ENCODE results near the gene NCAPD2.

Gene NCAPD2, protein sequence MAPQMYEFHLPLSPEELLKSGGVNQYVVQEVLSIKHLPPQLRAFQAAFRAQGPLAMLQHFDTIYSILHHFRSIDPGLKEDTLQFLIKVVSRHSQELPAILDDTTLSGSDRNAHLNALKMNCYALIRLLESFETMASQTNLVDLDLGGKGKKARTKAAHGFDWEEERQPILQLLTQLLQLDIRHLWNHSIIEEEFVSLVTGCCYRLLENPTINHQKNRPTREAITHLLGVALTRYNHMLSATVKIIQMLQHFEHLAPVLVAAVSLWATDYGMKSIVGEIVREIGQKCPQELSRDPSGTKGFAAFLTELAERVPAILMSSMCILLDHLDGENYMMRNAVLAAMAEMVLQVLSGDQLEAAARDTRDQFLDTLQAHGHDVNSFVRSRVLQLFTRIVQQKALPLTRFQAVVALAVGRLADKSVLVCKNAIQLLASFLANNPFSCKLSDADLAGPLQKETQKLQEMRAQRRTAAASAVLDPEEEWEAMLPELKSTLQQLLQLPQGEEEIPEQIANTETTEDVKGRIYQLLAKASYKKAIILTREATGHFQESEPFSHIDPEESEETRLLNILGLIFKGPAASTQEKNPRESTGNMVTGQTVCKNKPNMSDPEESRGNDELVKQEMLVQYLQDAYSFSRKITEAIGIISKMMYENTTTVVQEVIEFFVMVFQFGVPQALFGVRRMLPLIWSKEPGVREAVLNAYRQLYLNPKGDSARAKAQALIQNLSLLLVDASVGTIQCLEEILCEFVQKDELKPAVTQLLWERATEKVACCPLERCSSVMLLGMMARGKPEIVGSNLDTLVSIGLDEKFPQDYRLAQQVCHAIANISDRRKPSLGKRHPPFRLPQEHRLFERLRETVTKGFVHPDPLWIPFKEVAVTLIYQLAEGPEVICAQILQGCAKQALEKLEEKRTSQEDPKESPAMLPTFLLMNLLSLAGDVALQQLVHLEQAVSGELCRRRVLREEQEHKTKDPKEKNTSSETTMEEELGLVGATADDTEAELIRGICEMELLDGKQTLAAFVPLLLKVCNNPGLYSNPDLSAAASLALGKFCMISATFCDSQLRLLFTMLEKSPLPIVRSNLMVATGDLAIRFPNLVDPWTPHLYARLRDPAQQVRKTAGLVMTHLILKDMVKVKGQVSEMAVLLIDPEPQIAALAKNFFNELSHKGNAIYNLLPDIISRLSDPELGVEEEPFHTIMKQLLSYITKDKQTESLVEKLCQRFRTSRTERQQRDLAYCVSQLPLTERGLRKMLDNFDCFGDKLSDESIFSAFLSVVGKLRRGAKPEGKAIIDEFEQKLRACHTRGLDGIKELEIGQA (N-terminal part only)

DNA sequence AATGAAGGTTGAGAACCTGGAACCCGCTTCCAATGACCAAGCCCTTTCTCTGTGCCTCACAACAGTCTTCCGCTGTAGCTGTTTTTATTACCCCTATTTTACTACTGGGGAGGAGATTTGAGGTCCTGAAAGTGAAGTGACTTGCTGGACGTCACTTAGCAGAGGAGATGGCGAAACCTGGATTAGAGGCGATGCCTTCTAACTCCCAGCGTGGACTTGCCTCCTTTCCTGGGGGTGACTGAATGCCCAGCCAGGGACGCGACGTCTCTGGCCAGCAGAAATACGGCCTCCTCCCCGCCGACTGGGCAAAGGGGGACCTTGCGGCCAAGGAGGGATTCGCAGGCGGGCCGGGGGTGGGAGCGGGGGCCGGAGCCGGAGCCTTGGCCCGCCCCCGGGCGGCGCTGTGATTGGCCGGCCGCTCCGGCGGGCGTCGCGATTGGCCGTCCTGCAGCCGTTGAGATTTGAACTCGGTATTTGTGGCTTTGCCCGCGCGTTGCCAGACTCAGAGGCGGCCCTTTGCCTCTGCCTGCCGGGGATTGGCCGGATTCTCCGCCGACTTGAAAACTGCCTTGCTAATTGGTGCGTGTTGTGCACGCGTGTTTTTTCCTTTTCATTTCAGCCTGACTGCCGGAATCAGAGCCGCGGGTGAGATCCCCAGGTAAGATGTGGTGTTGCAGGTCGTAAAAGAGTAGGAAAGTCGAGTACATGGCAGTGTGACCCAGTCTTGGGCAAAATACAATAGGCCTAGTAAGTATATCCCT lies at the start of gene NCAPD2:
Gene NCAPD2, plus strand, starts transcription at position 606 of the 761 bp plus-strand sequence. CDS start 997 bp downstream, outside the sequence.
- DNase-seq = peak; percentile 87 to 94

DNA sequence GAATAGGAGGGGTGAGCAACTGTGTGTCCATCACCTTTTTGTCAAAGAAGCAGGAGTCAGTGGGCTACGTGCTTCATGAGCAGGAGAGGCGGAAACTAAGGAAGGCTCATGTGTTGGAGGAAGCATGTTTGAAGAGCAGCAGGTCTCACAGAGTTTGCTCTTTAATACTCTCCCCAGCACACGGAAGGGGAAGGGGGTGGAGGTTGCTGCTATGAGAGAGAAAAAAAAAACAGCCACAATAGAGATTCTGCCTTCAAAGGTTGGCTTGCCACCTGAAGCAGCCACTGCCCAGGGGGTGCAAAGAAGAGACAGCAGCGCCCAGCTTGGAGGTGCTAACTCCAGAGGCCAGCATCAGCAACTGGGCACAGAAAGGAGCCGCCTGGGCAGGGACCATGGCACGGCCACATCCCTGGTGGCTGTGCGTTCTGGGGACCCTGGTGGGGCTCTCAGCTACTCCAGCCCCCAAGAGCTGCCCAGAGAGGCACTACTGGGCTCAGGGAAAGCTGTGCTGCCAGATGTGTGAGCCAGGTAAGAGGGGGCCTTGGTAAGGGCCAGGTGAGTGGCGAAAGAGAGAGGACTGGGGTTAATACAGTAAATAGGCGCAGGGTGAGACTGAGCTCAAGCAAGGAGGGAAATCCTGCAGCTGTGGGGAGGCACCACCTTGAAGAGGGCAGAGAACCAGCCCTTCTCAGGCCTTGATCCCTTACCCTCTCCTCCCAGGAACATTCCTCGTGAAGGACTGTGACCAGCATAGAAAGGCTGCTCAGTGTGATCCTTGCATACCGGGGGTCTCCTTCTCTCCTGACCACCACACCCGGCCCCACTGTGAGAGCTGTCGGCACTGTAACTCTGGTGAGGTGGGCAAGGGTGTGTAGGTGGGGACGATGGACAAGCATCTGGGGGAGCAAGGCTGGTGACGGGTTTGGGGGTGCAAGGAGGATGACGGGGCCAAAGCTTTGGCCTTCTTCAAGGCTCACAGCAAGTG lies 48.9 kb upstream of the NCAPD2 start, which contains the start of gene CD27:
Gene CD27, plus strand, starts transcription at position 252 of the 985 bp plus-strand sequence. Its CDS starts 141 bp downstream, at position 393.
- no peak for DNase-seq

DNA sequence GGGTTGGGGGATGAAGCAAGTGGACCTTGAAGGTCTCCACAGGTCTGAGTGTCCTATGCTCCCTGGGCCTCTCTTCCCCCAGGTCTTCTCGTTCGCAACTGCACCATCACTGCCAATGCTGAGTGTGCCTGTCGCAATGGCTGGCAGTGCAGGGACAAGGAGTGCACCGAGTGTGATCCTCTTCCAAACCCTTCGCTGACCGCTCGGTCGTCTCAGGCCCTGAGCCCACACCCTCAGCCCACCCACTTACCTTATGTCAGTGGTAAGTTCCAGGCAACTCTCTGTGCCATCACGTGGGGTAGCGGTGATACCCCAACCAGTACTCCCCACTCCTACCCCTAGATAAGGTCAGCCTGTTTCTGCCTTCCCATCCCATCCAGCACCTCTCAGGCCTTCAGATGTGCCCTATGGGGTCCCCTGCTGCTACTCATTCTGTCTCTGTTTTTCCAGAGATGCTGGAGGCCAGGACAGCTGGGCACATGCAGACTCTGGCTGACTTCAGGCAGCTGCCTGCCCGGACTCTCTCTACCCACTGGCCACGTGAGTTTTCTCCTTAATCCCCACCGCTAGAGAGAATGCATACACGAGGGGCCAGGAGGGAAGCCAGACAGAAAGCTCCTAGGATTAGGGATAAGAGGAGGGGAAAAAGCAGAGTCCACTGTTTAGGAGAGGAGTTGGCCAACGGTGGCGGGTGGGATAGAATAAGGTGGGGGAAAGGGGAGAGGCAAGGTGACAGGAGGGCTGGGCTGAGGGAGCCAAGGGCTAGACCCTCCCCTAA lies 43.6 kb upstream of the NCAPD2 start:
- no peak for DNase-seq

DNA sequence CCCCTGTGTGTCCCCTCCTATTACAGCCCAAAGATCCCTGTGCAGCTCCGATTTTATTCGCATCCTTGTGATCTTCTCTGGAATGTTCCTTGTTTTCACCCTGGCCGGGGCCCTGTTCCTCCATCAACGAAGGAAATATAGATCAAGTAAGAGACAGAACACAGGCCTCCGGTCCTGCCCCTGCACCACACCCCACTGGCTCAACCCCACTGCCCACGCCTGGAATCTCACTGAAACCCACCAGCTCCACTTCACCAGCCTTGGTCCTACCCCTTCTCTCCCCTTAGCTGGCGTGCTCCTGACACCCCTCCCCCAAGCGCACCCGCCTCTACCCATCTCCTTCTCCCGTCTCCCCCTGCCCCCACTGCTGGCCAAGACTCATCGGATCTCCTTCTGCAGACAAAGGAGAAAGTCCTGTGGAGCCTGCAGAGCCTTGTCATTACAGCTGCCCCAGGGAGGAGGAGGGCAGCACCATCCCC lies 43.0 kb upstream of the NCAPD2 start:
- no peak for DNase-seq

DNA sequence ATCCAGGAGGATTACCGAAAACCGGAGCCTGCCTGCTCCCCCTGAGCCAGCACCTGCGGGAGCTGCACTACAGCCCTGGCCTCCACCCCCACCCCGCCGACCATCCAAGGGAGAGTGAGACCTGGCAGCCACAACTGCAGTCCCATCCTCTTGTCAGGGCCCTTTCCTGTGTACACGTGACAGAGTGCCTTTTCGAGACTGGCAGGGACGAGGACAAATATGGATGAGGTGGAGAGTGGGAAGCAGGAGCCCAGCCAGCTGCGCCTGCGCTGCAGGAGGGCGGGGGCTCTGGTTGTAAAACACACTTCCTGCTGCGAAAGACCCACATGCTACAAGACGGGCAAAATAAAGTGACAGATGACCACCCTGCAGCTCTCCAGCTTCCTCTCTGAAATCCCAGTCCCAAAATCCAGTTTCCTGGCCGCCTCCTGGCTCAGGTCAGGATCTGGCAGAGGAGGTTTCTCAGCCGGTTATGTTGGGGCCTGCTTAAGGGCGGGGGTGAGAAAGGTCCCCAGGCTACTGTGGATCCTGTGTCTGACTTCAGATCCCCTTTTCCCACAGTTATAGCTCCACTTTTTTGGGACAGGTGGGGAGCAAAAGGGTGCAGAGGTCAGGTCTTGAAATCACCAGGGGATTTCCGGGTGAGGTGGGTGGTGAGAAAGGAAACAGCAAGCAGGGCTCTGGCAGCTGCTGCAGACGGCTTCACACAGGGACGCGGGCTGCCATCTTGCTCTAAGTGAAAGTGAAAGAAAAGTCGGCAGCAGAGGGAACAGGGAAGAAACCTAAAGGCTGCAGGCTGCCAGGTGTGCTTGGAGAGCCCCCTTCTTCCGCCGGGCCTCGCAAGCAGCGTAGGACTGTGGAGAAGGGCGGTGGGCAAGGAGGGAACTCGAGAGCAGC lies 42.3 kb upstream of the NCAPD2 start, which contains the start of gene TAPBPL:
Gene TAPBPL, plus strand, starts transcription at position 695 of the 897 bp plus-strand sequence. CDS start 207 bp downstream, outside the sequence.
- DNase-seq = peak; percentile 65 to 83

DNA sequence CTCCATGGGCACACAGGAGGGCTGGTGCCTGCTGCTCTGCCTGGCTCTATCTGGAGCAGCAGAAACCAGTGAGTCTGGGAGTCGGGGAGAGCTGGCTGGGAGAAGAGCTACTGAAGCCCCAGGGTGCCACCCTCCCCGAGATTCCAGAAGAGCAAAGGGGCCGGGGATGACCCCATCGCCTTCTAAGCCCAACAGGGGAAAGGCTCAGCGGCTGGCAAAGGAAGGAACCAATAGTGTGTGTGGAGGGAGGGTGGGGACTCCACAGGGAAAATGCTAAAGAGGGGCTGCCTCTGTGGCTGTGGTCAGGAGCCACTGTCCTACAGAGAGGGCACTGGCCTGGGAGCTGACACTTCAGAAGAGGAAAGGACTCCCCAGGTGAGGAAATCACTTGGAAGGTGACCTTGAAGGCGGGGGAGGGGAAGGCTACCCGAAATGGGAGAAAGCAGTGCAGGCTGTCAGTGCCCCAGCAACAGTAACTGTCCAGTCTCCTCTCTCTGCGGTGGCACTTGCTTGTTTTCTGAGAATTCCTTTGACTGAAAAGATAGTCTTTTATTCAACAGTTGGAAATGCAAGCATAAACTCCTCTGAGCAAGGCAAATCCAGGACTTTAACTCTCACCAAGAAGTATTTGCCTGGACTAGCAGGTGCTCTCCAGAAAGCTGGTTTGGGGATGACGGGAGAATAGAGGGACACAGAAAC lies 41.5 kb upstream of the NCAPD2 start:
- DNase-seq = no peak

DNA sequence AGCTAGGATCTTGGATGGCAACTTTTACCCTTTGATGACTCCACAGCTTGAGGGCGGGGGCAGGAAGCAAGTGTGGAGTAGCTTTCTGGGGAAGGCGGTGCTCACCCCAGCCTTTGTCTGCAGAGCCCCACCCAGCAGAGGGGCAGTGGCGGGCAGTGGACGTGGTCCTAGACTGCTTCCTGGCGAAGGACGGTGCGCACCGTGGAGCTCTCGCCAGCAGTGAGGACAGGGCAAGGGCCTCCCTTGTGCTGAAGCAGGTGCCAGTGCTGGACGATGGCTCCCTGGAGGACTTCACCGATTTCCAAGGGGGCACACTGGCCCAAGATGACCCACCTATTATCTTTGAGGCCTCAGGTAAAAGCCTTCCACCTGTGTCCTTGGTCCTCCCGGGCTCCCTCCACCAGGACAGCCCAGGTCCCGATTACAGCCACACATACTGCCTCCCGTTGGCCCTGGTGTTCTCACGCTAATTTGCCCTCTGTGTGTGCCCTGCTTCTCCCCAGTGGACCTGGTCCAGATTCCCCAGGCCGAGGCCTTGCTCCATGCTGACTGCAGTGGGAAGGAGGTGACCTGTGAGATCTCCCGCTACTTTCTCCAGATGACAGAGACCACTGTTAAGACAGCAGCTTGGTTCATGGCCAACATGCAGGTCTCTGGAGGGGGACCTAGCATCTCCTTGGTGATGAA lies 40.8 kb upstream of the NCAPD2 start:
- no peak for DNase-seq

DNA sequence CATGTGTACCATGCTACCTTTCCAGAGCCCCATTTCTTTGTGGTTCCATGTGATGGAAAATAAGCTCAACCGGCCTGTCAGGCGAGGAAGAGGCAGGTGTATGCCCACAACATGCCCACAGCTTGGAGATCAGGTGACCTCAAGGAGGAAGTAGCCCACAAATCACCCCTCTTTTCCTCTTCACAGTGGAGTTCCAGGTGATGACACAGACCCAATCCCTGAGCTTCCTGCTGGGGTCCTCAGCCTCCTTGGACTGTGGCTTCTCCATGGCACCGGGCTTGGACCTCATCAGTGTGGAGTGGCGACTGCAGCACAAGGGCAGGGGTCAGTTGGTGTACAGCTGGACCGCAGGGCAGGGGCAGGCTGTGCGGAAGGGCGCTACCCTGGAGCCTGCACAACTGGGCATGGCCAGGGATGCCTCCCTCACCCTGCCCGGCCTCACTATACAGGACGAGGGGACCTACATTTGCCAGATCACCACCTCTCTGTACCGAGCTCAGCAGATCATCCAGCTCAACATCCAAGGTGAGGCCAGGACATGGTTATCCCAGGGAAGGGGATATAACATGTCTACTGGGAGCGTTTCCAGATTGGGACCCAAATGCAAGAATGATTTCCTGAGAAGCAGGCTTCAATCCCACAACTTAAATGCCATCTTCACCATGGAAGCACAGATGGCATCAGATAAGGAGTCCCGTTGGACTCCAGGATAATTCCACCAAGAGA lies 36.5 kb upstream of the NCAPD2 start:
- DNase-seq = no peak

DNA sequence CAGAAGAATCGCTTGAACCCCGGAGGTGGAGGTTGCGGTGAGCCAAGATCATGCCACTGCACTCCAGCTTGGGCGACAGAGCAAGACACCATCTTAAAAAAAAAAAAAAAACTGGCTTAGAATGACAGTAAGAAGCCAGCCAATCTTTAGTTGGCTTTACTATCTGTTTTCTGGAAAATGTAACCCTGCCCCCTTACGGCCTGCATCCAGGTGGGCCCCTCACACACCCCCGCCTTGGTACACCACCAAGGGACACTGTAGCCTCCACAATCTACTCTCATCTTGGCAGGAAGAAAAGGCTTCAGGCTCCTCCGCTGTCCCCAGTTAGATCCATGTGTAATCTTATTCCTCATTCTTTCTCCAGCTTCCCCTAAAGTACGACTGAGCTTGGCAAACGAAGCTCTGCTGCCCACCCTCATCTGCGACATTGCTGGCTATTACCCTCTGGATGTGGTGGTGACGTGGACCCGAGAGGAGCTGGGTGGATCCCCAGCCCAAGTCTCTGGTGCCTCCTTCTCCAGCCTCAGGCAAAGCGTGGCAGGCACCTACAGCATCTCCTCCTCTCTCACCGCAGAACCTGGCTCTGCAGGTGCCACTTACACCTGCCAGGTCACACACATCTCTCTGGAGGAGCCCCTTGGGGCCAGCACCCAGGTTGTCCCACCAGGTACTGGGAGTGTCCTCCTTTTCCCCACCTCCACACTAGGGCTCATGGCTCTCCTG lies 35.5 kb upstream of the NCAPD2 start:
- DNase-seq = no peak

DNA sequence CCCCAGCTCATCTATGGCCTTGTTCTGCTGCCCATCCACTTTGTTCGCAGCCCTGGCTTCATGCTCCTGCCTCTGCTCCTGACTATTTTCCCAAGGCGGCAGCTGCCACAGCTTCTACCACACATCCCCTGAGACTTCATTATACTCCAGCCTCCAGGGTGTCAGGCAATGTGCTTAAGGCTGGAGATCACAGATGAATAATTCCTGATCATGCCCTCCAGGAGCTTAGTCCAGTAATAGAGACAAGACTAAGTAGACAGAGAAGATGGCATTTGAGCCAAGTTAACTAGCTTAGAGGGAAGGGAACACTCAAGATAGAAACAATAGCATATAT lies 34.9 kb upstream of the NCAPD2 start:
- DNase-seq = no peak

DNA sequence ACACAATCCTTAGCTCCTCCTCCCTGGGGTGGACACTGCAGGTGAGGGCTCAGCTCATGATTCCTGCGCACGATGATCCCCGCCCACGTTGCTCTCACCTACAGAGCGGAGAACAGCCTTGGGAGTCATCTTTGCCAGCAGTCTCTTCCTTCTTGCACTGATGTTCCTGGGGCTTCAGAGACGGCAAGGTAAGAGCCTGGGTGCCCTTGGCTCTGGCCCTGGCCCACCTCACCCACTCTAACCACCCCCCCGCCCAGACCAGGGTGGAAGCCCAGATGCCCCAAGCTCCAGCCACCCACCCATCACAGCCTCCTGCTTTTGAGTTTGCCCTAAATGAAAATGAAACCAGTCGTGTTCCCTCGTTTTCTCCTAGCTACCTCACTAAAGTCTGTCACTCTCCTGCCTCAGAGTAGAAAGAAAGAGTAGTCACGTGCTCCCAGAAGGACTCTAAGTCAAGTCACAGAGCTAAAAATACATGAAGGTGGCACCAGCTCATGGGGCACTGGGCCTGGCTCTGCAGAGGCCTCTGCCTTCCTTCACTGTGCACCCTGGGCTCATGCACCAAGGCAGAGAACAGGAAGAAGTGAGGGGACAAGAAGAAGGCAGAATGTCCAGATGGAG lies 33.0 kb upstream of the NCAPD2 start:
- peak in 1 of 2 experiments; percentile 62 for DNase-seq

DNA sequence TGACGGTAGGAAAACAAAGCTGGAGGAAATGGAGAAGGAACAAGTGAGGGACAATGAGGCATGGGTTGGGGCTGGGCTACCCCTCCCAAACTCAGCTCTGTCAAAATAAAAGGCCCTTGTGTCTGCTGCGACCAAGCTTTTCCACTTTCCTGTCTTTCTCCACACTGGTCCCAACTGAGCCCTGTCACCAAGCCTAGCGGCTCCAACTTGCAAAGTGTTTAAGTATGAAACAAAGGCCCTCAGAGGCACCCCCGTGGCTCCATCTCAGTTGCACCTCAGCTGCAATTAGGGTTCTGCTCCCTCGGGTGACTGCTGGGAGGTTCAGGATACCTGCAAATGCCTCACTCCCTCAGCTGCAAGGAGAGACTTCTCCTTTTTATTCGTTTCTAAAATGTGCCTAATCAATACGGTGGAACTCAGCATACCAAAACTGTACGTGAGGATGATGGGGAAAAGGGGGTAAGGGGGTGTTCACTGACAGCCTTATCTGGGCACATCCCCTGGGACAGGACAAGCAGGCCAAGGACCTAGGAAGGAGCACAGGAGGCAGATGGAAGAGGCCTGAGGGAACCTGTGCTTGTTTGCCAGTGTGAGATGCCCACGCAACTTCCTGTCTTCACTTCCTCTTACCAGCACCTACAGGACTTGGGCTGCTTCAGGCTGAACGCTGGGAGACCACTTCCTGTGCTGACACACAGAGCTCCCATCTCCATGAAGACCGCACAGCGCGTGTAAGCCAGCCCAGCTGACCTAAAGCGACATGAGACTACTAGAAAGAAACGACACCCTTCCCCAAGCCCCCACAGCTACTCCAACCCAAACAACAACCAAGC lies 32.3 kb upstream of the NCAPD2 start:
- peak; percentile 60 to 77 for DNase-seq

DNA sequence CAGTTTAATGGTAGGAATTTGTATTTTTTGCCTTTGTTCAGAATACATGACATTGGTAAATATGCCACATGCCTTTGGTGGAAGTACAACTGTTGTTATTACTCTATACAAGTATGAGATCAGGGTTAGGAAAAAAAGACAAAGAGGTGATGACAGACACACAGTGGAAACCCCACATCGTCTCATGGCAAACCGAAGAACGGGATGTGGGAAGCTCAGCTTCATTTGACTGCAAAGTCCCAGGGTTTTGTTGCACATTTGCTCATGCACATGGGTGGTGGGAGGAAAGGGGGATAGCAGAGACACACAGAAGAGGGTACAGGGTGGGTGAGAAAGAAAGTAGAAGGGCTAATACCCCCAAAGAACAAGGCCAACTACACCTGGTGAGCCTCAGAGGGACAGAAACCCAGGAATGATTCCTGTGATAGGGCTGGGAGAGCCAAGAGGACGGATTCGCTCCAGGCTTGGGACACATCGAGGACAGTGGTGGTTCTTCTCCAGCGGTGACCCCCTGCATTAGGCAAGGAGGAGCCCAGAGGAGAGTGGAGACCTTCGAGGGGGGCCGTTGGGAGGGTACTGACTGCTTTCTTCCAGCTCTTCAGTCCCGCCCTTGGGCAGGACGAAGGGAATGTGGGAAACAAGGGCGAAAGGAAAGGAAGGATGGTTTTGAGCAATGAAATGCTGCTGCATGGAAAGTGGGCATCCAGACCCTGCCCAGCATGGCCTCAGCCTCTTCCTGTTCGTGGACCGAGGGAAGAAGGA lies 31.5 kb upstream of the NCAPD2 start:
- peak in 1 of 2 experiments; percentile 50 for DNase-seq

DNA sequence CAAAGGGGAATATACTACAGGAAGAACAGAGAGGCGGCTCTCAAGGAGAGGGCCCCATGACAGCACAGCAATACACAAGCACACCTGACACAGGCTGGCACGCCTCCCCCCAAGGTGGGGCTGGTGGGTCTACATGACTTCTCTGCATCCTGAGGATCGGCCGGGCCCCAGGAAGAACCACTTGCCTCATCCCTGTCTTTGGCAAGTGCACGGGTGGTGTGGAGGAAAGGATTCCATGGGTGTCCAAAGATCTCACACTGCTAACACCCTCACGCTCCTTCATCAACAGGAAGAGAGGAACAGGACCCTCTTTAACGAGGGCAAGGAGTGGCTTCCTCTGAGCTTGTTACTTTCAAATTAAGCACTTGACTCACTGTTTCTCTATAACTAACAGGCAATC lies 30.7 kb upstream of the NCAPD2 start:
- no peak for DNase-seq

All from stimulated activated CD4-positive, alpha-beta T cell treated with anti-CD3 and anti-CD28 coated beads, Interleukin-4, amount 100 ng/mL, for 4 hours (primary cell).